Right ventricle myocardium inferior (tissue), 1 donor: Measurements from ENCODE around the gene RRP12. TPM values are rescaled to one million over a fixed set of nuclear protein-coding genes. Genes with fewer than 3 reads are reported as not detected.
"Not testable (repeated sequence)": the region's sequence is repeated elsewhere in the genome, so short reads cannot be mapped to it uniquely, and the experiment has no call there.

Source experiments
- ATAC-seq: fragments of 200-7000 bp; cut with Tn5 transposase; one replicate; pipeline ENCODE4 v1.9.1; 2020; ENCODE audit warnings: mild to moderate bottlenecking, moderate library complexity
- DNase-seq: peaks from one replicate; pipeline ENCODE4 v3.0.0; 2021; ENCODE audit errors: missing footprints
- intact Hi-C: fragments of 100-400 bp; cut with DNase I; formaldehyde crosslinking; loops from one replicate; pipeline ENCODE4 v1.11.0; 2022
- total RNA-seq: library from RNA; stranded (reverse); fragmentation: NEBNext Ultra II Directional; extraction: Animal tissue kit (Norgen Biotek cat#: 25700); gene quantifications from one replicate; pipeline ENCODE4 v1.2.1, GENCODE V29; 2021
- donor health status: DM: no; HTN: yes; CAD: no; lungs with severe emphysema.

RRP12 gene
- total RNA-seq, 1 donor from 2014 or later = 13.8 TPM

DNA sequence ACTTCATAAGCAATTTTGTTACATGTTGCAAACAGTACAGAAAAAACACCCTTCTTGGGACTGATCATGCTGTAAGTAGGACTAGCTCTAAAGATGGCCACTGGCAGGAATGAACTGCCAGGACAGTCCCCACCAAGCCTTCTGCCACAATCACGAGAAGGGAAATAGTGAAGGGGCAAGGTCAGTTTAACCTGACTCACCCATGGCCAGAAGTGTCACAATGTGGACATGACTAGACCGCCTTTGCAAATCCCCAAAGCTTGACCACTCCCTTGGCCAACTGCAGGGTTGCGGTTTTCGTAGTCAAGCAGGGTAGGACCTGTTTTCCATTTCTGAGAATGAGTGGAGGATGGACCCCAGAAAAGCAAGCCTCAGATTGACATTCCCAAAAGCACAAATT lies 47.2 kb downstream of the RRP12 start:
- intact Hi-C loops = no loop called here
- ATAC-seq = no peak
- DNase-seq = peak; percentile 67

DNA sequence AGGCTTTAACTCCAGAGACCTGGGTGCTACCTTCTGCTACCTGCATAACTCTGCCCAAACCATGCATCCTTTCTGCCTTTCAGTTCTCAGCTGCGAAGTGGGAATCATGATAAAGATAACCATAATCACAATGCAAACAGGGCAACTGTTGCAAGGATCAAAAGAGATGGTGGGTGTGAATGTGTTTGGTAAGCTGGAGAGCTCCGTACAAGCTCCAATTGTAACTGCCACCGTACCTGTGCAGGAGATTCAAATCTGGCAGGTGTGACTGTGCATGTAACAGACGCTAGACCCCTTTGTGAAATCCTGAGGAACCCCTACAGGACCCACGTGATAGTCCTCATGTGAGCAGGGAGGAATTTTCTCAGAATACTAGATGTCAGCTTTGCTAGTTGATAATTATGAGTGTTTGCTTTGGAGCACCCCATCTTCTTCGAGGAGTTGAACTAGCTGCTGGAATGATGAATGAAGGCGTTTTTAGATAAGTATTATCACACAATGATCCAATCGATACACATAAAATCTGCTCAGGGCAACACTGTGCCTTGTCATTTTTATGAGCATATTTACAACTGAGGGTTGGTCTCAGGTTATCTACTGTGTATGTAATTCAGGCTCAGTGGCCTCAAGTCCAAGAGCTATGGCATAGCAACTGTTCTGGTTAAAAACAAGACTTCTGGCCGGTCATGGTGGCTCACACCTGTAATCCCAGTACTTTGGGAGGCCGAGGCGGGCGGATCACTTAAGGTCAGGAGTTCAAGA lies 51.2 kb downstream of the RRP12 start:
- DNase-seq = peak; percentile 4
- intact Hi-C loops = no loop called here
- ATAC-seq = no peak

DNA sequence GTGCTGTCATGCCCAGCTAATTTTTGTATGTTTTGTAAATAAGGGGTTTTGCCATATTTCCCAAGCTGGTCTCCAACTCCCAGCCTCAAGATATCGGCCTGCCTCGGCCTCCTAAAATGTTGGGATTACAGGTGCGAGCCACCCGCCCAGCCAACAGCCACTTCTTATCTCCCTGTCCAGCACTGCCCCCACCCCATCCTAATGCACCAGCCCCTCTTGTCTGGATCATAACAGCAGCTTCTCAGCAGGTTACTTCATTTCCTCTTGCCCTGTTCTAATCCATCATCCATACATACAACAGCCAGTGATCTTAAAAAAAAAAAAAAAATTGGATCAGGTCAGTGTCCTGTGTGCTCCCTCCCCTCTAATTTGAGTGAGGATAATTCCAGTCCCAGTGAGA lies 53.8 kb downstream of the RRP12 start:
- no peak for DNase-seq
- intact Hi-C loops = no loop called here
- ATAC-seq = no peak

DNA sequence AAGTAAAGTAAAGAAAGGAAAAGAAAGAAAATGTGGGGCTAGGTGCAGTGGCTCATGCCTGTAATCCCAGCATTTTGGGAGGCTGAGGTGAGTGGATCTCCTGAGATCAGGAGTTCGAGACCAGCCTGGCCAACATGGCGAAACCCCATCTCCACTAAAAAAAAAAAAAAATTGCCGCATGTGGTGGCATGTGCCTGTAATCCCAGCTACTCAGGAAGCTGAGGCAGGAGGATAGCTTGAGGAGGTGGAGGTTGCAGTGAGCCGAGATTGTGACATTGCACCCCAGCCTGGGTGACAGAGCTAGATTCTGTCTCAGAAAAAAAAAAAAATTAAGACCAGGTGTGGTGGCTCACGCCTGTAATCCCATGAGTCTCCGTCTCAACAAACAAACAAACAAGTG lies 57.5 kb downstream of the RRP12 start:
- ATAC-seq, DNase-seq, intact Hi-C loops: not testable (repeated sequence)

DNA sequence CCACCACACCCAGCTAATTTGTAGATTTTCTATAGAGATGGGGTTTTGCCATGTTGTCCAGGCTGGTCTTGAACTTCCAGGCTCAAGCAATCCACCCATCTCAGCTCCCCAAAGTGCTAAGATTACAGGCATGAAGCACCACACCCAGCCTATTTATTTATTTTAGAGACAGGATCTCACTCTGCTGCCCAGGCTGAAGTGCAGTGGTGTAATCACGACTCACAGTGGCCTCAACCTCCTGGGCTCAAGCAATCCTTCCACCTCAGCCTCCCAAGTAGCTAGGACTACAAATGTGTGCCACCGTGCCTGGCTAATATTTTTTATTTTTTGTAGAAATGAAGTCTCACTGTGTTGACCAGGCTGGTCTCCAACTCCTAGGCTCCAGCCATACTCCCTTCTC lies 59.7 kb downstream of the RRP12 start:
- intact Hi-C loops = no loop called here
- DNase-seq (no peak), ATAC-seq (no peak)

DNA sequence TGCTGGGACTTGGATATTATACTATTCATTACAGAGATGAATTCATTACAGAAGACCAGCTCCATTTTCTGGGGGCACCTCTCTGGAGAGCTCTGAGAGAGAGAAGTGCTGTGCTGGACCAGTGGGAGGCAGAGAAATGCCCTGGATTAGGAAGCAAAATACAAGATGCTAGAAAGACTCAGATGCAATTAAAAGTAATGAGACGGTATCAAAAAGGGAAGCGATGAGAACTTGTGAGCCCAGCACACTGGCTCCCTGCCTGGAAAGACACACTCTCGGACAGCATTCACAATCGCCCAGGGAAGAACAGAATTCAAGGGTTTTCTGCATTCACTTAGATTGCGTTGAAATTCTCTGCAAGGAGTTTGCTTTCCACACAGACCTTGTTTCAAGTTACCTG lies 63.1 kb downstream of the RRP12 start:
- intact Hi-C loops = loop anchor here (5.0 kb wide), 1 partner anchor 46 kb away; the partner anchor contains the start of gene ARHGAP19
- DNase-seq = no peak
- no peak for ATAC-seq

DNA sequence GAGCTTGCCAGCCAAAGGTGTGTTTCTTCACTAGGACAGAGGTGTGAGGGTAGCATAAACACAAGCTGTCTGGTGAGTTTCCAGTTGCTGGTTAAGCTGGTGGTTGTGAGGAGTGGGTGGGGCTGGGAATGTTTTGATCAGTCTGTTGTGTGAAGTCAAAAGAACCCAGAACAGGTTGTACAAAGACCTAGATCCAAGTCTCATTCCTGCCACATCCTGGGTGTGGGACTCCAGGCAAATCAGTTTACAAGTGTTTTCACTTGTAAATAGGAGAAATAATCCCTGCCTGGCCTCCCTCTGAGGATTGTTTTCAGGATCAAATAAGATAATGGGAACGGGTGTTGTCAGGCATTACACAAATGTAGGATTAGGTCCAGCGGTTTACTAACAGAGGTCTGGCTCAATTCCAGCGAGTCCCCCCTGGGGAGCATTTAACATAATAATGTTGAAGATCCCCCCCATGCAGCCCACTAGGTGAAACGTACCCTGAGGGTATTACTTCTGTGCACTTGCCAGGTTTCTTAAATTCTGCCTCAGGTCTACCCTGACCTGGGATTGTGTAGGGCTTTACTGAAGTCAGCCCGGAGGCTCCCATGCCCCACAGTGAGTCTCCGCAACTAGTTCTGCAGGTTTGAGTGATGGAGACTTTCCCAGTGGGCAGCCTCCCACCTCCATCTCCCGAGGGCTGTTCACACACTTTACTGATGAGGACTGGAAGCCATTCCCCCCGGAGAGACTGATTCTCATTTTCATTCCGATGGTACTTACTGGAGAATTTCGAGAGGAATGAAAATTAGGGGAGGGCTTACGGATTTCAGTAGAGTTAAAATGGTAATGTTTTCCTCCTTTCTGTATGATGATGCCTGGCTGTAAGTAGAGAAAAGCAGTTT lies 64.0 kb downstream of the RRP12 start:
- DNase-seq (no peak), ATAC-seq (no peak)
- intact Hi-C loops = loop anchor here (5.0 kb wide), 1 partner anchor 45 kb away; the partner anchor contains the start of gene ARHGAP19

DNA sequence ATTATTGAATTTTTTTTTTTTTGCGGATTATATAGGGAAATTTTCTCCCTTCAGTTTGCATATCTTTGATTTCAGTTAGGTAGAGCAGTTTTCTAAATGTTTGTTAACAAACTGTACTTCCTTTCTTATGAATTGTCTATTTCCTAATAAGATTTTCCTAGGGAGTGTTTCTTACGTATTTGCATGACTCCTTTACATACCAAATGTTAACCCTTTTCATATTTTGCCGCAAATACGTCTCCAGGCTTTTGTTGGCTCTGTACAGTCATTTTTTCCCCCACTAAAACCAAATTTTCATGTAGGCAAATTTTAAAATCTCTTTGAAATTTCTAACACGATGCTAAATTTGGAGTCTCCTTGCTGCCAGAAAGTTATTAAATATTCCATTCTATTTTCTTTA lies 64.7 kb downstream of the RRP12 start:
- intact Hi-C loops = loop anchor here (5.0 kb wide), 1 partner anchor 44 kb away; the partner anchor contains the start of gene ARHGAP19

DNA sequence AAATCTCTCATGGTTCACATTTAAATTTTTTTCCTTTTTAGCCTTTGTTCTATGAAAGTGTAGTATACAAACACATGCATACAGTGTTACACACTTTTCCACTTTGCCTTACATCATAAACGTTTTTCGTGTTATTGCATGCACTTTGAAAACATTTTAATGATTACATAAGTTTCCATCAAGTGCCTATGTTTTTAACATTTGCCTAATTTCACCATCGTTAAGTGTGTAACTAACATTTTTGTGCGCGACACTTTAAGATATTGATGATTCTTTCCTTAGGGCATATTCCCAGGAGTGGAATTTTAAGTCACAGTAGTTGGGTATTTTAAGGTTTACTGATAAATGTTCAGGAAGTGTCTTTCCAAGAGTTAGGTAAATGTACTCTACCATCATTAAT lies 65.1 kb downstream of the RRP12 start:
- ATAC-seq = no peak
- intact Hi-C loops = loop anchor here (5.0 kb wide), 1 partner anchor 44 kb away; the partner anchor contains the start of gene ARHGAP19
- DNase-seq = no peak

More for the DNA sequence above, 64.7 kb downstream of the RRP12 start:
- ATAC-seq = no peak
- no peak for DNase-seq

DNA sequence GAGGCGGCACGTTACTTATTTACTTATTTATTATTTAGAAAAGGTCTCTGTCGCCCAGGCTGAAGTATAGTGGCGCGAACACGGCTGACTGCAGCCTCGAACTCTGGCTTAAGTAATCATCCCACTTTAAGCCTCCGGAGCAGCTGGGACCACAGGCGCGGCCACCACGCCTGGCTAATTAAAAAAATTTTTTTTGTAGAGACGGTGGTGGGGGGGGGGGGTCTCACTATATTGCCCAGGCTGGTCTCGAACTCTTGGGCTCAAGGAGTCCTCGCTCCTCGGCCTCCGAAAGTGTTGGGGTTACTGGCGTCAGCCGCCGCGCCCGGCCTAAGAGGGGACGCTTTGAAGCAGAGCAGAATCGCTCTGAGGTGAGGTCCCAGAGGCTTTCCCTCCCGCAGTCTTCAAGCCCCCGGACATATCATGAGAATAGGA lies 65.9 kb downstream of the RRP12 start:
- no peak for DNase-seq
- no peak for ATAC-seq
- intact Hi-C loops = loop anchor here (5.0 kb wide), 1 partner anchor 43 kb away; the partner anchor contains the start of gene ARHGAP19

DNA sequence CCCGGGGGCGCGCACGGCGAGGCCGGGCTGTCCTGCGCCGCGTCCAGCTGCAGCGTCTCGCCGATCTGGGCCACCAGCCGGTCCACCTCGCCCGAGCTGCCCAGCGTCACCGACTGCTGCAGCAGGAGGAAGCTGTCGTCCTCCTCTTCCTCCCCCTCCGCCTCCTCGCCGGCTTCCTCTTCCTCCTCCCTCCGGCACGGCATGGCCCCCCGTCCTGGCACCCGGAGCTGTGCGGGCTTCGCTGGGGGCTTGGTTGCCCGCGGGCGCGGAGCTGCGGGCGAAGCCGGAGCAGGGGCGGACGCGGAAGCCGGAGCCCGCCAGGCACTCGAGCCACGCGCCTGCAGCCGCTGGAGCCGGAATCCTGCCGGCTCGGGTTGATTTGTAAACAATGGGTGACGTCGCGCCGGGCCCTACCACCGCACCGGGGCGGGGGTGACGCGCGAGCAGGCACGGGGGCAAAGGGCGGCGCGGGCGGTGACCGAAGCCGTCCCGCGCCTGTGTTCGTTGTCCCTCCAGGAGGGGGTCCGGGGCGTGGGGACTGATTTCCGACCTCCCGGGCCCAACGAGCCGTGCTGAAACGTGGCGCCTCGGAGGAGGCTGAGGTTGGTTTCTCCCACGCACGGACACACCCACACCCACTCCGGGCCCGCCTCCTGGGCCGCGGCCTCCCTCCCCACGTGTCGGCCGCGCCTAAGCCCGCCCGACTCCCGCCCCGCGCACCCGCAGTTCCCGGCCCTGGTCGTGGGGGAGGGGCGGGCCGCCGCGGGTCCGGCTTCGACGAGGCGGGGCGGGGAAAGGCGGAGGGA lies 66.6 kb downstream of the RRP12 start, which contains the start of gene FRAT2:
TSS of gene FRAT2 (minus strand) at position 360 of the 806 bp plus-strand sequence. CDS start at position 203, 157 bp downstream.
- ATAC-seq (peak; percentile 98), DNase-seq (peak; percentile 97)
- intact Hi-C loops = loop anchor here (5.0 kb wide), 1 partner anchor 42 kb away; the partner anchor contains the start of gene ARHGAP19

DNA sequence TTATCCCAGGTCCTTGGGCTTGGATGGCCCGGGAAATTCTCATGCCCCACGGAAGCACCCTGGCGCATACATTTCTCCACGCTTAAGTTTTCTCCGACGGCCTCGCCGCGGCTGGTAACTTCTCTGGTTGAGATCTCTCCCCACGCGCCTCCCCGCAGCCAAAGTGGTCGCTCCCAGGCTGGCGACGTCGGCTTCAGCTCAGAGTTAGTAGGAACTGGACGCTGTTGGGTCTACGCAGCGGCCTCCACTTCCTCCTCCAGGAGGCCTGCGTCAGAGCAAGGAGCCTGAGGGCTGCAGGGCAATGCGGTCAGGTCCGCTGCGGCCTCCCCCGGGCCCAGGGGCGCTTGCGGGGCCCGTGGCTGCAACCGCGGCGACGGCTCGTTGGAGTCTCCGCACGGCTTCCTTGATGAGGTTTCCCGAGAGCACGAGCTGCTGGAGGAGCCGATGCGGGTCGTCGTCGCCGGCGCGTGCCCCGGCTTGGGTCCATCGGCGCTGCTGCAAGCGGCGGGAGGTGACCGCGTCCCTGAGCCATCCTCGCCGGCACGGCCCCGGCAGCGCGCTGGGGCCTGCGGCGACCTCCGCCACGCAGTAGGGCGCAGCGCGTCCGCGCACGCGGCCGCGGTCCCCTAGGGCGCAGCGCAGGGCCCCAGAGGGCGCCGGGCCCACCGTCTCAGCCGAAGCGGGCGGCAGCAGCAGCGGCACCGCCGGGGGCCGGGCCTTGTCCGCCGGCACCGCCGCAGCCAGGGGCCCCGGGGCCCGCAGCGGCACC lies 67.4 kb downstream of the RRP12 start:
- intact Hi-C loops = loop anchor here (2.0 kb wide), 2 partner anchors 15 to 55 kb away; partner anchors contain the start of gene FRAT1
- peak; percentile 88 for DNase-seq
- no peak for ATAC-seq

DNA sequence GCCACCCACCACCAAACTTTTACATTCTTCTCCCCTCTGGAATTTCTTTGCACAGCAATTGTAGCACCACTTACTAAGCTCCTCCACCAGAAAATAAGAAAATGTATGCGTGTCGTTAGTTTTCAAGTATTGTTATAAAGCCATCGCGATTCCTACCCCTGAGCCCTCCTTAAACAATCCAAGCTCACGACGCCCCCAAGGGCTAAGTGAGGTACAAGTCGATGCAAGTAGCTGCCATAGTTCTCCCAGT lies 67.9 kb downstream of the RRP12 start:
- no peak for DNase-seq
- ATAC-seq = no peak
- intact Hi-C loops = loop anchor here (2.0 kb wide), 2 partner anchors 14 to 54 kb away; partner anchors contain the start of gene FRAT1

DNA sequence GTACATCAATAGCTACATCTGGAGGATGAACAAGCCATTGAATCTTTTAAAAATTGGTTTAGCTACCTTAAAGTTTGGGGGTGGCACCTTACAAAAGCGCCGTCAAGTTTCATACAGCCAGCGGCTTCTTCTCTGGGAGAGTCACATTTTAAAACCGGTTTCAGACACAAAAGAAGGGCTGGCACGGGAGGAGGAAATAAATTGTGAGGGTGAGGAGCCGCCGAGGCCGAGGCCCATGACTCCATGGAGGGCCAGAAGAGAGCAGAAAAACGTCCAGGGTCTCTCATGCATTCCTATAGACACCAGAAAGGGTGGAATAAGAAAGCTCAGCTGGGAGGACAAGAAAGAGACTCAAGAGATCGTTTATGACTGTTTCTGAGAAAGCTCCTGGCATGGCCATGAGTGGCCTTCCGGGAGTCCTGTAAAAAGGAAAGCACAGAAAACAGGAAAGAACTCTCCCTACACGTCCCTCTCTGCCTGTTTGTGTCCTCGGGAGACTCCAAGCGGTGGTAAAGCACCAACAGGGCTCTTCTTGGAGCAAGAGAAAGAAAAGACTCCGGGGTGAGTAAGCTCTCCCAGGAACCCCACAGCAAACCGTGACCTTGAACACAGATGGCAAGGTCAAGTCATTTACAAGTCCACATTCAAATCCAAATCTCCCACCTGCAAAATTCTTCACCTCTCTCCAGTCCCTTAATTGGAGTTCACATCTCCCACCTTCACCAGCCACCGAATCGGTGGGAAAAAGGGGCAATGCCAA lies 68.4 kb downstream of the RRP12 start:
- ATAC-seq (peak; percentile 30), DNase-seq (no peak)
- intact Hi-C loops = loop anchor here (2.0 kb wide), 2 partner anchors 14 to 54 kb away; partner anchors contain the start of gene FRAT1

DNA sequence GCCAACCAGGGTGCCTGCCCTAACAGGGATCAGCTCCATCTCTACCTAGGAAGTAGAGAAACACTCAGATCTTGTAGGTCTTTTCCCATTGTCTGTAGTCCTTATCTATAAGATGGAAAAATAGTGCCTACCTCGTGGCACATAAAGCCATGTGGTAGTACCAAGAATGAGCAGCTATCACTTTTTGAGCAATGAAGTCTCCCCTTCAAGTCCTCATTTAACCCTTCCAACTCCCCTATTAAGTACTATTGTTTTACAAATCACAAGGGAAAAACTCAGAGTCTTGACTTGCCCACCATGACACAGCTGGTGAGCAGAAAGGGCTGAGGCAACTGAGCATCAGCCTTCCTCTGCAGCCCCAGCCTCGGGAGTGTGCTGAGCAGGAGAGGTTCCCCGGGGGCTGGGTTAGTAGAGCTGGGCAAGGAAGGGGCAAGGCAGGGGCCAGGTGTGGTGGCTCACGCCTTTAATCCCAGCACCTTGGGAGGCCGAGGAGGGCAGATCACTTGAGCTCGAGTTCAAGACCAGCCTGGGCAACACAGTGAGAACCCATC lies 69.9 kb downstream of the RRP12 start:
- DNase-seq (no peak), ATAC-seq (no peak)
- intact Hi-C loops = no loop called here

DNA sequence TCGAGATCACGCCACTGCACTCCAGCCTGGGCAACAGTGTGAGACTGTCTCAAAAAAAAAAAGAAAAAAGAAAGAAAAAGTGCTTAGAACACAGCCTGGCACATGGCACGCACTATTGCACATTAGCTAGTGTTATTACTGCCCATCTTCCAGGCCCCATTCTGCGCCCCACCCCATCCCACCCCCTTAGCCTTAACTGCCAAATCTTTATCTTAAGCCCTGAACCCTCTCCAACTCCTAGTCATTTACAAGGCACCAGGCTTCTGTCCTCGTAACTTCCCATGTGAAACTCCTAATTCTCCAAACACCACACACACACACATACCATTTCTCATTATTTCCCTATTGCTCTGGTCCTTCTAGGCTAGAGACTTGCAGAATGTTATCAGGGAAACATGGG lies 71.4 kb downstream of the RRP12 start:
- DNase-seq = no peak
- no peak for ATAC-seq
- intact Hi-C loops = no loop called here
